ENCODE measurements around the gene TOX3. TPM values are rescaled to one million over a fixed set of nuclear protein-coding genes. Genes with fewer than 3 reads are reported as not detected.
A peak's percentile ranks its signal among the peaks of the same experiment; 100 is the strongest.

Gene TOX3
- total and polyA plus RNA-seq, 2 experiments from 2014 or later = 0.24 to 0.79 TPM

- H3K27ac ChIP-seq = no peak overlapping the region
- TF ChIP-seq, protein P1, sequence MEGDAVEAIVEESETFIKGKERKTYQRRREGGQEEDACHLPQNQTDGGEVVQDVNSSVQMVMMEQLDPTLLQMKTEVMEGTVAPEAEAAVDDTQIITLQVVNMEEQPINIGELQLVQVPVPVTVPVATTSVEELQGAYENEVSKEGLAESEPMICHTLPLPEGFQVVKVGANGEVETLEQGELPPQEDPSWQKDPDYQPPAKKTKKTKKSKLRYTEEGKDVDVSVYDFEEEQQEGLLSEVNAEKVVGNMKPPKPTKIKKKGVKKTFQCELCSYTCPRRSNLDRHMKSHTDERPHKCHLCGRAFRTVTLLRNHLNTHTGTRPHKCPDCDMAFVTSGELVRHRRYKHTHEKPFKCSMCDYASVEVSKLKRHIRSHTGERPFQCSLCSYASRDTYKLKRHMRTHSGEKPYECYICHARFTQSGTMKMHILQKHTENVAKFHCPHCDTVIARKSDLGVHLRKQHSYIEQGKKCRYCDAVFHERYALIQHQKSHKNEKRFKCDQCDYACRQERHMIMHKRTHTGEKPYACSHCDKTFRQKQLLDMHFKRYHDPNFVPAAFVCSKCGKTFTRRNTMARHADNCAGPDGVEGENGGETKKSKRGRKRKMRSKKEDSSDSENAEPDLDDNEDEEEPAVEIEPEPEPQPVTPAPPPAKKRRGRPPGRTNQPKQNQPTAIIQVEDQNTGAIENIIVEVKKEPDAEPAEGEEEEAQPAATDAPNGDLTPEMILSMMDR (IDR thresholded peaks at IDR 0.05; ENCODE audit: low read depth, low read length) = no peak
- no peaks in the 10 kb centered on the region for H3K27me3 ChIP-seq
- no peak for DNase-seq (ENCODE audit: low read depth in 1 of 2, low spot score in 1 of 2)
- no peak overlapping the region for H3K4me3 ChIP-seq
- no peaks in the 10 kb centered on the region for H3K4me1 ChIP-seq (ENCODE audit: low read depth)
- H3K9me3 ChIP-seq (ENCODE audit: low read depth) = no peaks in the 10 kb centered on the region
- no peaks in the 10 kb centered on the region for H3K36me3 ChIP-seq
Observed at GRCh38 chr16:52526116-52526828, 20.7 kb downstream of the TOX3 start.

- no peak overlapping the region for H3K27ac ChIP-seq
- no peaks in the 10 kb centered on the region for H3K27me3 ChIP-seq
- H3K4me3 ChIP-seq = no peak overlapping the region
- no peaks in the 10 kb centered on the region for H3K36me3 ChIP-seq
- no peaks in the 10 kb centered on the region for H3K4me1 ChIP-seq (ENCODE audit: low read depth)
- TF ChIP-seq, protein P1 (IDR thresholded peaks at IDR 0.05; ENCODE audit: low read depth, low read length) = no peak
- no peaks in the 10 kb centered on the region for H3K9me3 ChIP-seq (ENCODE audit: low read depth)
- no peak for DNase-seq (ENCODE audit: low read depth in 1 of 2, low spot score in 1 of 2)
Observed at GRCh38 chr16:52521570-52521969, 25.4 kb downstream of the TOX3 start.

DNA sequence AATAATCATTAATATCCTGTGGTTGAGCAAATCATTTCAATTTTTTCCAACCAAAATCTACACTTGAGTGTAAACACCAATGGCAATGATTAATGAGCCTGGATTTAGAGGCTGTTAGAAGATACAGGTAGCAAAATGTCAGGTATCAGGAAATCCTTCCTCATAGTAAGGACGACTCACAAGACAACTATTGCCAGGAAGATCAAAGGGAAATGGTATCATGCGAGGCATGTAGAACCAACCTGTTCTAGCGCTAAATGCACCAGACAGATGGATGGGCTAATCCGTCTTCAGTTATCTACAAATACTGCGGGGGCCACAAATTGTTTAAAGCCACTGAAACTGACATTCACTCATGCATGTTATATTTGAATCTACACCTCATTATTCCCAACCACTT lies 28.1 kb downstream of the TOX3 start:
- DNase-seq (ENCODE audit: low read depth in 1 of 2, low spot score in 1 of 2) = no peak
- TF ChIP-seq, protein P1 (IDR thresholded peaks at IDR 0.05; ENCODE audit: low read depth, low read length) = no peak
- no peak overlapping the region for H3K4me3 ChIP-seq
- H3K36me3 ChIP-seq = no peaks in the 10 kb centered on the region
- no peak overlapping the region for H3K27ac ChIP-seq
- H3K4me1 ChIP-seq (ENCODE audit: low read depth) = no peaks in the 10 kb centered on the region
- no peaks in the 10 kb centered on the region for H3K27me3 ChIP-seq
- no peaks in the 10 kb centered on the region for H3K9me3 ChIP-seq (ENCODE audit: low read depth)

DNA sequence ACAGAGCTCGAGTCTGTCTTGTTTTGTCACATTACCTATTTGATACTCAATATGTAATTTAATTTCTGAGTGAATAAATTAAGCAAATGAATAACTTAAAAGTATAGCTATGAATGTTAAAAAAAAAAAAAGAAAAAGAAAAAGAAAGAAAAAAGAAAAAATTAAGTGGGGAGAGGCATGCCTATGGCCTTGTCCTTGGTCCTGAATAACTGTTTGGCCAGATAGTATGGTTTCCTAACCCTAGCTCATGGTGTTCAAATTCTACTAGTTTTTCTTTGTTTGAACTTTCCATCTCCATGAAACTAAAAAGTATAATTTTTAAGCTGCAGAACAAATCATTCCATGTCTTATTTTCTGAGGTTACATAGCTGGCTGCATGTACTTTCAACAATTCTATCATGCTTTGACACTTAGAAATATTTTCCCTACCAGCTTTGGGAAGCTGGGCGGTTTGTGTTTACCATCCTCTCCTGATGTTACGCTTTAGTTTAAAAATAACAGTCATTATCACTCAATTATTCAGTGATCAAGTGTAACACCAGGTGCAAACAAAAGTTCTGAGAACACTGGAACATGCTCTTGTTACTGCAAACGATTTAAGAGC lies 31.8 kb downstream of the TOX3 start:
- Histone ChIP-seq H3K9me3 (ENCODE audit: low read depth) (no peaks in the 10 kb centered on the region), H3K27ac (no peak overlapping the region), H3K4me1 (ENCODE audit: low read depth) (no peaks in the 10 kb centered on the region), H3K36me3 (no peaks in the 10 kb centered on the region), H3K27me3 (no peaks in the 10 kb centered on the region), H3K4me3 (no peak overlapping the region)
- TF ChIP-seq, protein P1 (IDR thresholded peaks at IDR 0.05; ENCODE audit: low read depth, low read length) = no peak
- DNase-seq (ENCODE audit: low read depth in 1 of 2, low spot score in 1 of 2) = peak in 1 of 2 donors; percentile 53

DNA sequence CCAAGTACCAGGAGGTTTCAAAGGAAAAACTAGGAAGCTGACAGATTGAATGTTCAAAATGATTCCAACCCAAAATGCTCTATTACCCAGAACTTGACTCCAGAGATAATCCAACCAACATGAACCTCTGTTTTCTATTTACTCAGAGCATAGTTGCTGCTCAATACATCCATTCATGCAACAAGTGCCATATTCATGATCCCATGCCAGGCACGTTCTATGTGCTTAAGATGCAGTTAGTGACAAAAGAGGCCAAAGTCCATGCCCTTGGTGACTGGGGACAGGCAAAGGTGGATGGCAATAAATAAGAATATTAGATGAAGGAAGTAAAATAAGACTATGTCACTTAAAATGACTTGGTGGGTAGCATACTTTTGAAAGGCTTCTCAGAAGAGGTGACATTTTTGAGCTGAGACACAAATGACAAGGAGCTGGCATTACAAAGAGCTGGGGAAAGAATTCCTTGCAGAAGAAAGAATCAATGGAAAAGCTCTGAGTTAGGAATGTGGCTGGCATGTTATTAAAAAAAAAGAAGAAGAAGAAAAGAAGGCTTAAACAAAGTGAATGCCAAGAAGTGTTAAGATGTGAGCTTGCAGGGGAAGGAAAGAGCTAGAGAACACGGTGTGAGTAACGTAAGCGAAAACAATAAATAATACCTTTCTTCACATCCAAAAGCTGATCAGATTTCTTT lies 34.5 kb downstream of the TOX3 start:
- Histone ChIP-seq H3K4me3 (no peak overlapping the region), H3K27ac (no peak overlapping the region), H3K4me1 (ENCODE audit: low read depth) (no peaks in the 10 kb centered on the region), H3K9me3 (ENCODE audit: low read depth) (no peaks in the 10 kb centered on the region), H3K36me3 (no peaks in the 10 kb centered on the region), H3K27me3 (no peaks in the 10 kb centered on the region)
- DNase-seq (ENCODE audit: low read depth in 1 of 2, low spot score in 1 of 2) = no peak
- TF ChIP-seq, protein P1 (IDR thresholded peaks at IDR 0.05; ENCODE audit: low read depth, low read length) = no peak

Data from cardiac muscle cell (in vitro differentiated cells and primary cell).